HEK293T (cell line): ENCODE results near the gene ARFGEF3.

Experiments
- BHLHE40 ChIP-seq: fragments of 450-650 bp; IDR thresholded peaks from 2 replicates; pipeline ENCODE4 v1.6.1; 2016; ENCODE audit warnings: mild to moderate bottlenecking, moderate library complexity, borderline replicate concordance
- CTBP1 ChIP-seq: fragments of 450-650 bp; IDR thresholded peaks from 2 replicates; pipeline ENCODE4 v1.6.1; 2016; ENCODE audit warnings: borderline replicate concordance
- ELF4 ChIP-seq: fragments of 450-650 bp; IDR thresholded peaks from 2 replicates; pipeline ENCODE4 v1.6.1; 2017; ENCODE audit warnings: antibody characterized with exemption
- FOXA1 ChIP-seq: fragments of 450-650 bp; IDR thresholded peaks from 2 replicates; pipeline ENCODE4 v1.6.1; 2016; ENCODE audit warnings: mild to moderate bottlenecking
- FOXK2 ChIP-seq: fragments of 450-650 bp; IDR thresholded peaks from 2 replicates; pipeline ENCODE4 v1.6.1; 2016; ENCODE audit warnings: mild to moderate bottlenecking
- FOXM1 ChIP-seq: fragments of 450-650 bp; IDR thresholded peaks from 2 replicates; pipeline ENCODE4 v1.6.1; 2017; ENCODE audit warnings: mild to moderate bottlenecking, borderline replicate concordance
- HDGF ChIP-seq: fragments of 450-650 bp; IDR thresholded peaks from 2 replicates; pipeline ENCODE4 v1.6.1; 2017; ENCODE audit warnings: antibody characterized with exemption, borderline replicate concordance
- L3MBTL2 ChIP-seq: fragments of 450-650 bp; conservative IDR thresholded peaks from 2 replicates; pipeline ENCODE4 v1.6.1; 2016; ENCODE audit warnings: mild to moderate bottlenecking
- LEF1 ChIP-seq: fragments of 450-650 bp; IDR thresholded peaks from 2 replicates; pipeline ENCODE4 v1.6.1; 2017; ENCODE audit warnings: mild to moderate bottlenecking, borderline replicate concordance
- NFRKB ChIP-seq: fragments of 450-650 bp; IDR thresholded peaks from 2 replicates; pipeline ENCODE4 v1.6.1; 2016; ENCODE audit warnings: mild to moderate bottlenecking, moderate library complexity
- SP1 ChIP-seq: fragments of 450-650 bp; IDR thresholded peaks from 2 replicates; pipeline ENCODE4 v1.6.1; 2017
- SUZ12 ChIP-seq: fragments of 450-650 bp; IDR thresholded peaks from 2 replicates; pipeline ENCODE4 v1.6.1; 2016; ENCODE audit warnings: mild to moderate bottlenecking
- TARDBP ChIP-seq: fragments of 450-650 bp; IDR thresholded peaks from 2 replicates; pipeline ENCODE4 v1.6.1; 2016
- ZNF384 ChIP-seq: fragments of 450-650 bp; IDR thresholded peaks from 2 replicates; pipeline ENCODE4 v1.6.1; 2016

DNA sequence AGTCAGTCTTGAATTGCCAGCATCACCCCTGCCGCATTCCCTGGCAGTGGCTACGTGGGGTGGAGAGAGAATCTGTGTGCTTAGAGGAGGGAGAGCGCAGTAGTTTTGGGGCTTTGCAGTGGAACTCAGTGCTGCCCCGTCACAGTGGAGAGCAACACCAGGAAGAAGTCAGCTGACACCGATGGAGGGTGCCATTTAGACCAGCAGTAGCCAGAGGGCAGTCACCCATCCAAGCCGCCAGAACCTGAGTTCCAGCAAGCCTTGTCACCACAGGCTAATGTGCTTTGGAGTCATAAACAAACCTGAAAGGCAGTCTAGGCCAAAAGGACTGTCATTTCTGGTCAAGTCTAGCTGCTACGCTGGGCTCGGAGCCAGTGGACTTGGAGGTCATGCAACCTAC is 32.5 kb upstream of the ARFGEF3 start:
- TF ChIP-seq LEF1 (no peak), SP1 (no peak), TARDBP (no peak), ELF4 (no peak), FOXM1 (no peak), NFRKB (no peak), BHLHE40 (no peak), FOXK2 (no peak), HDGF (no peak), ZNF384 (no peak), SUZ12 (no peak), L3MBTL2 (no peak), FOXA1 (no peak), CTBP1 (no peak)
